Measurements from ENCODE around the gene SRGAP1.

SRGAP1 gene

DNA sequence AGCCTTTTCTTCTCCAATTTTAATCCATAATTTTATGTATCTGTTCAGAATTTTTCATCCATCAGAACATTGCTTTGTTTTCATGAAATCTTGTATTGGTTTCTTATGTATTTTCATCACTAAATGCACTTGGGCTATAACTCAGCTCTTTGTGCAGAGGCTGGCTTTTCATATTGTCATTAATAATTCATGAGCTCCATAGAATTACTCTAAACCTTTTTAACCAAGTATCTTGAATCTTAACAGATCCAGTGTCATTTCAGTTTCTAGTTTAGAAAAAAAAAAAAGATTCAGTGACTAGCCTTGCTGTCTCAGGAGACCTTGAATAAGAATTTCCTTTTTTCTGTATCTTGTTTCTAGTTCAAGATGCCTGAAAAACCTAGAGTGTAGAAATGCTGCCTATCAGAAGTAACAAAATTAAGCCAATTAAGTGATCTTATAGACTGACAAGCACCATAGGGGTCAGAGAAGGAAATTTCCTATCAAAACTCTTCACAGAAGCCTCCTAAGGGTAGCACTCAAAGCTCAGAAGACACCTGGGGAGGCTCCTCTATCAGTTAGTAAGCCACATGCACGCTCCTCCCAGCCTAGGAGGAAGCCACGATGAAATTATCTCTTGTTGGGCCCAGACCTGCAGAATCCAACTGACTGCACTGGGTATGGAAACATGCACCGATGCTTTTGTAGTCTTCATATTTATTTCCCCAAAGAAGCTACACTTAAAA, 214.2 kb downstream of the SRGAP1 start:
- Histone ChIP-seq H3K4ac (ENCODE audit: low read length) (no peak overlapping the region), H2BK12ac (ENCODE audit: low read length) (no peak overlapping the region), H2BK5ac (ENCODE audit: low read length) (no peak overlapping the region), H2AK5ac (ENCODE audit: low read depth, low read length) (no peak overlapping the region), H3K4me3 (ENCODE audit: low read length in 2 of 2) (no peak overlapping the region), H3K9ac (ENCODE audit: low read depth, low read length, poor library complexity) (no peak overlapping the region), H3K18ac (ENCODE audit: low read length) (no peak overlapping the region), H3K23ac (ENCODE audit: low read depth, low read length, poor library complexity) (no peak overlapping the region), H3K4me1 (ENCODE audit: control insufficient read depth in 2 of 2, insufficient read depth in 1 of 2, low read depth in 1 of 2, low read length in 2 of 2) (peaks cover 0 to 14% of the 10 kb centered on the region in 2 donors), H3K14ac (ENCODE audit: low read length) (no peak overlapping the region), H3K9me3 (replicated peaks in 1 of 2; ENCODE audit: control insufficient read depth in 2 of 2, insufficient read depth in 1 of 2, low read depth in 1 of 2, low read length in 2 of 2) (peaks cover 0 to 5% of the 10 kb centered on the region in 2 donors), H3K36me3 (replicated peaks in 1 of 2; ENCODE audit: control insufficient read depth in 2 of 2, insufficient read depth in 2 of 2, low read length in 2 of 2) (peaks cover 0 to 18% of the 10 kb centered on the region in 2 donors), H4K91ac (ENCODE audit: low read depth, low read length, poor library complexity) (no peak overlapping the region), H2AFZ (ENCODE audit: low read length) (no peak overlapping the region), H2BK15ac (ENCODE audit: low read length) (no peak overlapping the region), H3K27ac (replicated peaks; ENCODE audit: low read length) (no peak overlapping the region), H4K8ac (ENCODE audit: low read depth, low read length) (no peak overlapping the region), H3K4me2 (ENCODE audit: insufficient read depth, low read length, poor library complexity, severe bottlenecking) (no peak overlapping the region), H3K27me3 (ENCODE audit: control insufficient read depth in 3 of 3, insufficient read depth in 3 of 3, low read depth in 1 of 3, low read length in 3 of 3) (no peaks in the 10 kb centered on the region), H2BK120ac (ENCODE audit: low read depth, low read length) (no peak overlapping the region), H3K79me1 (ENCODE audit: low read depth, low read length) (no peaks in the 10 kb centered on the region)
- DNase-seq (ENCODE audit: low spot score): no peak
- no CpG with 5 or more reads among the region's 3 CpGs for WGBS, 2 donors (ENCODE audit: extremely low coverage in 2 of 2, insufficient read length in 2 of 2, insufficient replicate concordance in 1 of 2)

DNA sequence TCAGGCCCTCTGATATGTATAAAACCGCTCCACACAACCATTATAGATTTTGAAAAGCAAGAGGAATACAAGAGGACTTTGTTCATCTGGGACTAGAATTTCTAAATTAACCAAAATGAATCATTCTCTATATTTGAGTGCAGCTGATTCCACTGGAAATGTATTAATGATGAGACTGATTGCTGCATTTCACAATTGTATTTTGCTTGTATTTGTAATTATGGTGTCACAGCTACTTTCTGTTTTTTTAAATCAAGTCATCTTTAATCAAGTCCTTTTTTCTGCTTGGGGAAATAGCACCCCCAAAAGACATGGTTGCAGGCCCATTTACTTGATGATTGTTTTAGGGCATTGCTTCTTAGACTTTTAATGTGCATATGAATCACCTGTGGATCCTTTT, 215.2 kb downstream of the SRGAP1 start:
- no CpG with 5 or more reads among the region's 1 CpG for WGBS, 2 donors (ENCODE audit: extremely low coverage in 2 of 2, insufficient read length in 2 of 2, insufficient replicate concordance in 1 of 2)
- no peaks in the 10 kb centered on the region for H3K27me3 ChIP-seq (ENCODE audit: control insufficient read depth in 3 of 3, insufficient read depth in 3 of 3, low read depth in 1 of 3, low read length in 3 of 3)
- H3K4me1 ChIP-seq (ENCODE audit: control insufficient read depth in 2 of 2, insufficient read depth in 1 of 2, low read depth in 1 of 2, low read length in 2 of 2): peaks cover 0 to 14% of the 10 kb centered on the region in 2 donors
- H2BK15ac ChIP-seq (ENCODE audit: low read length): no peak overlapping the region
- no peak overlapping the region for H3K23ac ChIP-seq (ENCODE audit: low read depth, low read length, poor library complexity)
- no peaks in the 10 kb centered on the region for H3K79me1 ChIP-seq (ENCODE audit: low read depth, low read length)
- no peak overlapping the region for H3K18ac ChIP-seq (ENCODE audit: low read length)
- peaks cover 0 to 5% of the 10 kb centered on the region in 2 donors for H3K9me3 ChIP-seq (replicated peaks in 1 of 2; ENCODE audit: control insufficient read depth in 2 of 2, insufficient read depth in 1 of 2, low read depth in 1 of 2, low read length in 2 of 2)
- H2BK12ac ChIP-seq (ENCODE audit: low read length): no peak overlapping the region
- no peak overlapping the region for H3K4me3 ChIP-seq (ENCODE audit: low read length in 2 of 2)
- no peak overlapping the region for H3K9ac ChIP-seq (ENCODE audit: low read depth, low read length, poor library complexity)
- H4K91ac ChIP-seq (ENCODE audit: low read depth, low read length, poor library complexity): no peak overlapping the region
- no peak overlapping the region for H2BK5ac ChIP-seq (ENCODE audit: low read length)
- H3K36me3 ChIP-seq (replicated peaks in 1 of 2; ENCODE audit: control insufficient read depth in 2 of 2, insufficient read depth in 2 of 2, low read length in 2 of 2): peaks cover 0 to 26% of the 10 kb centered on the region in 2 donors
- H3K4ac ChIP-seq (ENCODE audit: low read length): no peak overlapping the region
- no peak overlapping the region for H2AFZ ChIP-seq (ENCODE audit: low read length)
- no peak for DNase-seq (ENCODE audit: low spot score)
- no peak overlapping the region for H2AK5ac ChIP-seq (ENCODE audit: low read depth, low read length)
- H3K14ac ChIP-seq (ENCODE audit: low read length): no peak overlapping the region
- no peak overlapping the region for H3K27ac ChIP-seq (replicated peaks; ENCODE audit: low read length)
- H4K8ac ChIP-seq (ENCODE audit: low read depth, low read length): no peak overlapping the region
- no peak overlapping the region for H2BK120ac ChIP-seq (ENCODE audit: low read depth, low read length)
- H3K4me2 ChIP-seq (ENCODE audit: insufficient read depth, low read length, poor library complexity, severe bottlenecking): no peak overlapping the region

DNA sequence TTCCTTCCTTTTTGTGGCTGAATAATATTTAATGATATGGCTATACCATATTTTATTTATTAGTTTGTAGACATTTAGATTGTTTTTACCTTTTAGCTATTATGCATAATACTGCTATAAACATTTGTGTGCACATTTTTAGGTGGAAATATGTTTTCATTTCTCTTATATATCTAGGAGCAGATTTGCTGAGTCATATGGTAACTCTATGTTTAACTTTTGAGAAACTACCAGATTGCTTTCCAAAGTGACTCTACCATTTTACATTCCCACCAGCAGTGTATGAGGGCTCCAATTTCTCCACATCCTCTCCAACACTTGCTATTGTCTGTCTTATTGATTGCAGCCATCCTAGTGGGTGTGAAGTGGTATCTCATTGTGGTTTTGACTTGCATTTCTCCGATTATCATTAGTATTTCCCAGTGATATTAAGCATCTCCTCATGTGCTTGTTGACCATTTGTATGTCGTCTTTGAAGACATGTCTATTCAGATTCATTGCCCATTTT, 217.4 kb downstream of the SRGAP1 start:
- Histone ChIP-seq H2AK5ac (ENCODE audit: low read depth, low read length) (no peak overlapping the region), H4K8ac (ENCODE audit: low read depth, low read length) (no peak overlapping the region), H2AFZ (ENCODE audit: low read length) (no peak overlapping the region), H3K79me1 (ENCODE audit: low read depth, low read length) (no peaks in the 10 kb centered on the region), H3K27me3 (ENCODE audit: control insufficient read depth in 3 of 3, insufficient read depth in 3 of 3, low read depth in 1 of 3, low read length in 3 of 3) (no peaks in the 10 kb centered on the region), H3K4me1 (ENCODE audit: control insufficient read depth in 2 of 2, insufficient read depth in 1 of 2, low read depth in 1 of 2, low read length in 2 of 2) (peaks cover 0 to 14% of the 10 kb centered on the region in 2 donors), H3K36me3 (replicated peaks in 1 of 2; ENCODE audit: control insufficient read depth in 2 of 2, insufficient read depth in 2 of 2, low read length in 2 of 2) (peaks cover 0 to 41% of the 10 kb centered on the region in 2 donors), H2BK120ac (ENCODE audit: low read depth, low read length) (no peak overlapping the region), H4K91ac (ENCODE audit: low read depth, low read length, poor library complexity) (no peak overlapping the region), H3K14ac (ENCODE audit: low read length) (no peak overlapping the region), H3K27ac (replicated peaks; ENCODE audit: low read length) (no peak overlapping the region), H3K4me3 (ENCODE audit: low read length in 2 of 2) (no peak overlapping the region), H3K9me3 (replicated peaks in 1 of 2; ENCODE audit: control insufficient read depth in 2 of 2, insufficient read depth in 1 of 2, low read depth in 1 of 2, low read length in 2 of 2) (no peaks in the 10 kb centered on the region), H3K4me2 (ENCODE audit: insufficient read depth, low read length, poor library complexity, severe bottlenecking) (no peak overlapping the region), H2BK12ac (ENCODE audit: low read length) (no peak overlapping the region), H3K4ac (ENCODE audit: low read length) (no peak overlapping the region), H3K18ac (ENCODE audit: low read length) (no peak overlapping the region), H2BK15ac (ENCODE audit: low read length) (no peak overlapping the region), H2BK5ac (ENCODE audit: low read length) (no peak overlapping the region), H3K23ac (ENCODE audit: low read depth, low read length, poor library complexity) (no peak overlapping the region), H3K9ac (ENCODE audit: low read depth, low read length, poor library complexity) (no peak overlapping the region)
- no CpG with 5 or more reads among the region's 2 CpGs for WGBS, 2 donors (ENCODE audit: extremely low coverage in 2 of 2, insufficient read length in 2 of 2, insufficient replicate concordance in 1 of 2)
- DNase-seq (ENCODE audit: low spot score): no peak

DNA sequence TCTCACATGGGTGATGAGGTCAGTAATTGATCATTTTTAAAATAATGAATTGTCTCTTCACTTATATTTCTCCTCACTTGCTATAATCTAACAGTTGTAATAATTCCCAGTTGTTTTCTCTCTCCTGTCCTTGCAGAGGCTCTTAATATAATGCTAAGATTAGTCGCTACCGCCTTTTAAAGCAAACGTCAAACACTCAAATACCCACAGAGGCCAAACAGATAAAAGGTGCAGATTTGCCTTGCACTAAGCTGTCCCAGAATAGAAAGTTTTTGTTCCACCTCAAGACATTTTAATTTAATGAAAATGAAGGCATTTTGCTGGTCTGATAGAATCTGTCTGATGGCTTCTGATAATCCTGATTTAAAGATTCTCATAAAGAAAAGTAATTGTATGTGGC, 218.6 kb downstream of the SRGAP1 start:
- Histone ChIP-seq H3K27ac (replicated peaks; ENCODE audit: low read length) (no peak overlapping the region), H4K91ac (ENCODE audit: low read depth, low read length, poor library complexity) (no peak overlapping the region), H2BK120ac (ENCODE audit: low read depth, low read length) (no peak overlapping the region), H3K4me1 (ENCODE audit: control insufficient read depth in 2 of 2, insufficient read depth in 1 of 2, low read depth in 1 of 2, low read length in 2 of 2) (peaks cover 0 to 9% of the 10 kb centered on the region in 2 donors), H2BK5ac (ENCODE audit: low read length) (no peak overlapping the region), H2AFZ (ENCODE audit: low read length) (no peak overlapping the region), H3K36me3 (replicated peaks in 1 of 2; ENCODE audit: control insufficient read depth in 2 of 2, insufficient read depth in 2 of 2, low read length in 2 of 2) (peaks cover 0 to 50% of the 10 kb centered on the region in 2 donors), H3K9ac (ENCODE audit: low read depth, low read length, poor library complexity) (no peak overlapping the region), H3K27me3 (ENCODE audit: control insufficient read depth in 3 of 3, insufficient read depth in 3 of 3, low read depth in 1 of 3, low read length in 3 of 3) (no peaks in the 10 kb centered on the region), H2AK5ac (ENCODE audit: low read depth, low read length) (no peak overlapping the region), H3K18ac (ENCODE audit: low read length) (no peak overlapping the region), H4K8ac (ENCODE audit: low read depth, low read length) (no peak overlapping the region), H3K14ac (ENCODE audit: low read length) (no peak overlapping the region), H2BK15ac (ENCODE audit: low read length) (no peak overlapping the region), H3K4me3 (ENCODE audit: low read length in 2 of 2) (no peak overlapping the region), H3K9me3 (replicated peaks in 1 of 2; ENCODE audit: control insufficient read depth in 2 of 2, insufficient read depth in 1 of 2, low read depth in 1 of 2, low read length in 2 of 2) (no peaks in the 10 kb centered on the region), H3K23ac (ENCODE audit: low read depth, low read length, poor library complexity) (no peak overlapping the region), H3K79me1 (ENCODE audit: low read depth, low read length) (no peaks in the 10 kb centered on the region), H2BK12ac (ENCODE audit: low read length) (no peak overlapping the region), H3K4ac (ENCODE audit: low read length) (no peak overlapping the region), H3K4me2 (ENCODE audit: insufficient read depth, low read length, poor library complexity, severe bottlenecking) (no peak overlapping the region)
- no CpG with 5 or more reads among the region's 3 CpGs for WGBS, 2 donors (ENCODE audit: extremely low coverage in 2 of 2, insufficient read length in 2 of 2, insufficient replicate concordance in 1 of 2)
- no peak for DNase-seq (ENCODE audit: low spot score)

All from neuronal stem cell (in vitro differentiated cells).